ENCODE results near the gene CRIP1.
A peak's percentile ranks its signal among the peaks of the same experiment; 100 is the strongest.

Gene CRIP1

GRCh38 chr14:105460616-105461015 is 26.1 kb upstream of the CRIP1 start:
- H3K27ac ChIP-seq (replicated peaks; ENCODE audit: low read length): no peak overlapping the region
- H3K9ac ChIP-seq (ENCODE audit: low read depth, low read length, poor library complexity): no peak overlapping the region
- peaks cover 22% of the 10 kb centered on the region for H3K79me1 ChIP-seq (ENCODE audit: low read depth, low read length)
- H4K91ac ChIP-seq (ENCODE audit: low read depth, low read length, poor library complexity): no peak overlapping the region
- peaks cover 0 to 5% of the 10 kb centered on the region in 2 donors for H3K4me1 ChIP-seq (ENCODE audit: control insufficient read depth in 2 of 2, insufficient read depth in 1 of 2, low read depth in 1 of 2, low read length in 2 of 2)
- H3K9me3 ChIP-seq (replicated peaks in 1 of 2; ENCODE audit: control insufficient read depth in 2 of 2, insufficient read depth in 1 of 2, low read depth in 1 of 2, low read length in 2 of 2): peaks cover 0 to 2% of the 10 kb centered on the region in 2 donors
- H3K27me3 ChIP-seq (ENCODE audit: control insufficient read depth in 3 of 3, insufficient read depth in 3 of 3, low read depth in 1 of 3, low read length in 3 of 3): no peaks in the 10 kb centered on the region
- H2AFZ ChIP-seq (ENCODE audit: low read length): no peak overlapping the region
- H3K14ac ChIP-seq (ENCODE audit: low read length): no peak overlapping the region
- no peak for DNase-seq (ENCODE audit: low spot score)
- H3K4me2 ChIP-seq (ENCODE audit: insufficient read depth, low read length, poor library complexity, severe bottlenecking): no peak overlapping the region
- no peak overlapping the region for H3K4ac ChIP-seq (ENCODE audit: low read length)
- no peak overlapping the region for H2BK120ac ChIP-seq (ENCODE audit: low read depth, low read length)
- peak overlapping the region; percentile 31 for H3K23ac ChIP-seq (ENCODE audit: low read depth, low read length, poor library complexity)
- H2BK15ac ChIP-seq (ENCODE audit: low read length): no peak overlapping the region
- H2BK5ac ChIP-seq (ENCODE audit: low read length): peak overlapping the region; percentile 5
- no CpG with 5 or more reads among the region's 17 CpGs for WGBS, 2 donors (ENCODE audit: extremely low coverage in 2 of 2, insufficient read length in 2 of 2, insufficient replicate concordance in 1 of 2)
- H3K36me3 ChIP-seq (replicated peaks in 1 of 2; ENCODE audit: control insufficient read depth in 2 of 2, insufficient read depth in 2 of 2, low read length in 2 of 2): peaks cover 55 to 78% of the 10 kb centered on the region in 2 donors
- no peak overlapping the region for H3K4me3 ChIP-seq (ENCODE audit: low read length in 2 of 2)
- H4K8ac ChIP-seq (ENCODE audit: low read depth, low read length): no peak overlapping the region
- H2BK12ac ChIP-seq (ENCODE audit: low read length): no peak overlapping the region
- no peak overlapping the region for H2AK5ac ChIP-seq (ENCODE audit: low read depth, low read length)
- no peak overlapping the region for H3K18ac ChIP-seq (ENCODE audit: low read length)

DNA sequence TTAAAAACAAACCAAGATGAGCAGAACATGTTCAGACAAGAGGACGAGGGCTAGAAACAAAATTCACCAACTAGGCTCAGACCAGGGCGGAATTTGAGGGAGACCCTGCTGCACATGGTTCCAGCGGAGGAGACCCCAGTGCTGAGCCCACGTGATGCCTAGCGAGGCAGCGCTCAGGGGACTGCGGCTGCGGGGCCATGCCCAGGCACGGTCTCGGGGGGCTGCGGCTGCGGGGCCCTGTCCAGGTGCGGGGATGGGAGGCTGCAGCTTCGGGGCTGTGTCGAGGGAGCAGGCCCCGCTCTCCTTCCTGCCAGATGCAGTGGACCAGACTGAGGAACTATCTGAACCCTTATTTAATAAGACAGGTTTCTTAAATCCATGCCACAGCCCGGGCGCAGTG is 24.8 kb upstream of the CRIP1 start:
- Histone ChIP-seq H3K9me3 (replicated peaks in 1 of 2; ENCODE audit: control insufficient read depth in 2 of 2, insufficient read depth in 1 of 2, low read depth in 1 of 2, low read length in 2 of 2) (peaks cover 0 to 2% of the 10 kb centered on the region in 2 donors), H2BK120ac (ENCODE audit: low read depth, low read length) (no peak overlapping the region), H4K91ac (ENCODE audit: low read depth, low read length, poor library complexity) (no peak overlapping the region), H3K4me3 (ENCODE audit: low read length in 2 of 2) (peak overlapping the region in 1 of 2 donors; percentile 34), H2BK5ac (ENCODE audit: low read length) (no peak overlapping the region), H3K23ac (ENCODE audit: low read depth, low read length, poor library complexity) (no peak overlapping the region), H3K14ac (ENCODE audit: low read length) (no peak overlapping the region), H3K36me3 (replicated peaks in 1 of 2; ENCODE audit: control insufficient read depth in 2 of 2, insufficient read depth in 2 of 2, low read length in 2 of 2) (peaks cover 51 to 76% of the 10 kb centered on the region in 2 donors), H3K4ac (ENCODE audit: low read length) (no peak overlapping the region), H3K4me1 (ENCODE audit: control insufficient read depth in 2 of 2, insufficient read depth in 1 of 2, low read depth in 1 of 2, low read length in 2 of 2) (peaks cover 0 to 5% of the 10 kb centered on the region in 2 donors), H3K27ac (replicated peaks; ENCODE audit: low read length) (no peak overlapping the region), H2BK12ac (ENCODE audit: low read length) (no peak overlapping the region), H3K79me1 (ENCODE audit: low read depth, low read length) (peaks cover 11% of the 10 kb centered on the region), H2AK5ac (ENCODE audit: low read depth, low read length) (no peak overlapping the region), H3K4me2 (ENCODE audit: insufficient read depth, low read length, poor library complexity, severe bottlenecking) (no peak overlapping the region), H3K9ac (ENCODE audit: low read depth, low read length, poor library complexity) (no peak overlapping the region), H3K18ac (ENCODE audit: low read length) (no peak overlapping the region), H2AFZ (ENCODE audit: low read length) (no peak overlapping the region), H4K8ac (ENCODE audit: low read depth, low read length) (no peak overlapping the region), H3K27me3 (ENCODE audit: control insufficient read depth in 3 of 3, insufficient read depth in 3 of 3, low read depth in 1 of 3, low read length in 3 of 3) (no peaks in the 10 kb centered on the region), H2BK15ac (ENCODE audit: low read length) (no peak overlapping the region)
- no peak for DNase-seq (ENCODE audit: low spot score)
- WGBS, 2 donors (ENCODE audit: extremely low coverage in 2 of 2, insufficient read length in 2 of 2, insufficient replicate concordance in 1 of 2): no CpG with 5 or more reads among the region's 18 CpGs

DNA sequence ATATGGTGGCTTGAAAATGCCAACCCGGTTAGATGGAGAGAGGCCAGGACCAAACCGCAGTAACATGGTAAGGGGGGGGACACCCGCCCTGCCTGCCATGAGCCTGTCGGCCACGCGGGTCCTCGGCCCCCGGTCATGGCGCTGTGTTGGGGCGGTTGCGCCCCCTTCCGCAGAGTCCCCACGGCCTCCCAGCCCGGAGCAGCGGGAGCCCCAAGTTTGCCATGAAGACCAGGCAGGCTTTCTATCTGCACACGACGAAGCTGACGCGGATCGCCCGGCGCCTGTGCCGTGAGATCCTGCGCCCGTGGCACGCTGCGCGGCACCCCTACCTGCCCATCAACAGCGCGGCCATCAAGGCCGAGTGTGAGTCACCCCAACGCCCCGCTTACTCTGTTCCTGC is 22.2 kb upstream of the CRIP1 start:
- no CpG with 5 or more reads among the region's 33 CpGs for WGBS, 2 donors (ENCODE audit: extremely low coverage in 2 of 2, insufficient read length in 2 of 2, insufficient replicate concordance in 1 of 2)
- no peak overlapping the region for H2AK5ac ChIP-seq (ENCODE audit: low read depth, low read length)
- H3K9ac ChIP-seq (ENCODE audit: low read depth, low read length, poor library complexity): no peak overlapping the region
- peaks cover 48 to 86% of the 10 kb centered on the region in 2 donors for H3K36me3 ChIP-seq (replicated peaks in 1 of 2; ENCODE audit: control insufficient read depth in 2 of 2, insufficient read depth in 2 of 2, low read length in 2 of 2)
- DNase-seq (ENCODE audit: low spot score): no peak
- H3K27ac ChIP-seq (replicated peaks; ENCODE audit: low read length): no peak overlapping the region
- H3K79me1 ChIP-seq (ENCODE audit: low read depth, low read length): peaks cover 6% of the 10 kb centered on the region
- no peaks in the 10 kb centered on the region for H3K27me3 ChIP-seq (ENCODE audit: control insufficient read depth in 3 of 3, insufficient read depth in 3 of 3, low read depth in 1 of 3, low read length in 3 of 3)
- no peak overlapping the region for H2BK15ac ChIP-seq (ENCODE audit: low read length)
- no peak overlapping the region for H2BK120ac ChIP-seq (ENCODE audit: low read depth, low read length)
- no peak overlapping the region for H2BK12ac ChIP-seq (ENCODE audit: low read length)
- no peak overlapping the region for H3K14ac ChIP-seq (ENCODE audit: low read length)
- H4K91ac ChIP-seq (ENCODE audit: low read depth, low read length, poor library complexity): no peak overlapping the region
- peak overlapping the region in 1 of 2 donors; percentile 36 for H3K4me3 ChIP-seq (ENCODE audit: low read length in 2 of 2)
- H3K4me2 ChIP-seq (ENCODE audit: insufficient read depth, low read length, poor library complexity, severe bottlenecking): no peak overlapping the region
- H4K8ac ChIP-seq (ENCODE audit: low read depth, low read length): no peak overlapping the region
- H3K4me1 ChIP-seq (ENCODE audit: control insufficient read depth in 2 of 2, insufficient read depth in 1 of 2, low read depth in 1 of 2, low read length in 2 of 2): peaks cover 0 to 5% of the 10 kb centered on the region in 2 donors
- peaks cover 0 to 2% of the 10 kb centered on the region in 2 donors for H3K9me3 ChIP-seq (replicated peaks in 1 of 2; ENCODE audit: control insufficient read depth in 2 of 2, insufficient read depth in 1 of 2, low read depth in 1 of 2, low read length in 2 of 2)
- no peak overlapping the region for H2AFZ ChIP-seq (ENCODE audit: low read length)
- no peak overlapping the region for H3K23ac ChIP-seq (ENCODE audit: low read depth, low read length, poor library complexity)
- no peak overlapping the region for H3K18ac ChIP-seq (ENCODE audit: low read length)
- H3K4ac ChIP-seq (ENCODE audit: low read length): no peak overlapping the region
- no peak overlapping the region for H2BK5ac ChIP-seq (ENCODE audit: low read length)

- Histone ChIP-seq H4K8ac (ENCODE audit: low read depth, low read length) (peak overlapping the region; percentile 82), H3K4ac (ENCODE audit: low read length) (no peak overlapping the region), H3K9me3 (replicated peaks in 1 of 2; ENCODE audit: control insufficient read depth in 2 of 2, insufficient read depth in 1 of 2, low read depth in 1 of 2, low read length in 2 of 2) (peaks cover 0 to 2% of the 10 kb centered on the region in 2 donors), H3K23ac (ENCODE audit: low read depth, low read length, poor library complexity) (peak overlapping the region; percentile 3), H2BK5ac (ENCODE audit: low read length) (no peak overlapping the region), H3K9ac (ENCODE audit: low read depth, low read length, poor library complexity) (peak overlapping the region; percentile 63), H2AFZ (ENCODE audit: low read length) (no peak overlapping the region), H2AK5ac (ENCODE audit: low read depth, low read length) (no peak overlapping the region), H3K27ac (replicated peaks; ENCODE audit: low read length) (no peak overlapping the region), H3K79me1 (ENCODE audit: low read depth, low read length) (peaks cover 5% of the 10 kb centered on the region), H2BK15ac (ENCODE audit: low read length) (no peak overlapping the region), H3K27me3 (ENCODE audit: control insufficient read depth in 3 of 3, insufficient read depth in 3 of 3, low read depth in 1 of 3, low read length in 3 of 3) (no peaks in the 10 kb centered on the region), H3K4me3 (ENCODE audit: low read length in 2 of 2) (no peak overlapping the region), H4K91ac (ENCODE audit: low read depth, low read length, poor library complexity) (no peak overlapping the region), H3K36me3 (replicated peaks in 1 of 2; ENCODE audit: control insufficient read depth in 2 of 2, insufficient read depth in 2 of 2, low read length in 2 of 2) (peaks cover 48 to 89% of the 10 kb centered on the region in 2 donors), H3K18ac (ENCODE audit: low read length) (no peak overlapping the region), H3K4me1 (ENCODE audit: control insufficient read depth in 2 of 2, insufficient read depth in 1 of 2, low read depth in 1 of 2, low read length in 2 of 2) (peaks cover 0 to 5% of the 10 kb centered on the region in 2 donors), H3K4me2 (ENCODE audit: insufficient read depth, low read length, poor library complexity, severe bottlenecking) (no peak overlapping the region), H2BK120ac (ENCODE audit: low read depth, low read length) (no peak overlapping the region), H2BK12ac (ENCODE audit: low read length) (no peak overlapping the region), H3K14ac (ENCODE audit: low read length) (no peak overlapping the region)
- no peak for DNase-seq (ENCODE audit: low spot score)
- WGBS, 2 donors (ENCODE audit: extremely low coverage in 2 of 2, insufficient read length in 2 of 2, insufficient replicate concordance in 1 of 2): no CpG with 5 or more reads among the region's 20 CpGs
Observed at GRCh38 chr14:105465209-105466031, 21.3 kb upstream of the CRIP1 start.

Data from neuronal stem cell (in vitro differentiated cells).